Caco-2 (cell line): ENCODE results near the gene NSUN2. TPM values are rescaled to one million over a fixed set of nuclear protein-coding genes. Genes with fewer than 3 reads are reported as not detected.

ENCODE experiments used
- BruUV-seq: library from RNA; stranded (reverse); fragments of 400-500 nt; replicated peaks from 2 replicates; lab custom pipeline; 2021; lab: Mats Ljungman, UMichigan
- CTCF ChIA-PET: fragments of 300-600 bp; sonication (Branson Sonifier 250); formaldehyde crosslinking; loops from one replicate; lab custom pipeline; 2022; ENCODE audit warnings: antibody characterized with exemption; lab: Charles Lee
- POLR2A ChIA-PET: fragments of 300-600 bp; sonication (Branson Sonifier 250); formaldehyde crosslinking; loops from one replicate; lab custom pipeline; 2022; ENCODE audit warnings: antibody characterized with exemption; lab: Charles Lee
- DNase-seq, 2 experiments: peaks; one replicate each; pipeline versions ENCODE4 v3.0.0 to v3.0.0-alpha.2; 2020 to 2022
- H3K27me3 ChIP-seq: replicated peaks from 2 replicates; pipeline ENCODE4 v1.6.0; 2011; ENCODE audit warnings: low read length; ENCODE audit not compliant: control insufficient read depth, insufficient read depth
- H3K36me3 ChIP-seq: 2 replicates; pipeline ENCODE4 v1.5.1; 2011; ENCODE audit warnings: low read length; ENCODE audit not compliant: control insufficient read depth, insufficient read depth
- H3K4me1 ChIP-seq: fragments of 250-450 bp; sonication (Bioruptor Pico); 2 replicates; pipeline ENCODE4 v1.5.1; 2020; ENCODE audit warnings: mild to moderate bottlenecking
- H3K4me3 ChIP-seq: 2 replicates; pipeline ENCODE4 v1.5.1; 2011; ENCODE audit warnings: low read depth, mild to moderate bottlenecking, control low read depth, low read length
- H3K9me3 ChIP-seq: fragments of 250-450 bp; sonication (Bioruptor Pico); 2 replicates; pipeline ENCODE4 v1.5.1; 2020; ENCODE audit warnings: mild to moderate bottlenecking, moderate library complexity
- H3K27ac Mint-ChIP-seq: one replicate; pipeline ENCODE4 v1.8.0; 2022; ENCODE audit warnings: mixed read lengths; ENCODE audit not compliant: unreplicated experiment
- H3K27me3 Mint-ChIP-seq: one replicate; pipeline ENCODE4 v1.8.0; 2022; ENCODE audit warnings: mixed read lengths; ENCODE audit not compliant: insufficient read depth, unreplicated experiment
- H3K36me3 Mint-ChIP-seq: one replicate; pipeline ENCODE4 v1.8.0; 2022; ENCODE audit warnings: mild to moderate bottlenecking, mixed read lengths; ENCODE audit not compliant: insufficient read depth, unreplicated experiment
- H3K4me1 Mint-ChIP-seq: one replicate; pipeline ENCODE4 v1.8.0; 2022; ENCODE audit warnings: low read depth, mixed read lengths; ENCODE audit not compliant: unreplicated experiment
- H3K4me3 Mint-ChIP-seq: one replicate; pipeline ENCODE4 v1.8.0; 2022; ENCODE audit warnings: mild to moderate bottlenecking, moderate library complexity, mixed read lengths; ENCODE audit not compliant: unreplicated experiment
- H3K9me3 Mint-ChIP-seq: one replicate; pipeline ENCODE4 v1.8.0; 2022; ENCODE audit warnings: mixed read lengths; ENCODE audit not compliant: unreplicated experiment
- CTCF ChIP-seq, 2 experiments: fragments of 200-600 bp in 1 of 2; IDR thresholded peaks; 1 replicate in 1 of 2; 2 replicates in 1 of 2; pipeline versions ENCODE4 v1.5.1 to v1.8.0; 2011 to 2022; ENCODE audit warnings: antibody characterized with exemption in 1 of 2, control low read depth in 1 of 2, inconsistent platforms in 1 of 2, low read depth in 1 of 2, low read length in 1 of 2, mild to moderate bottlenecking in 1 of 2, moderate library complexity in 1 of 2; ENCODE audit not compliant: insufficient read depth in 1 of 2, severe bottlenecking in 1 of 2, unreplicated experiment in 1 of 2
- intact Hi-C: fragments of 100-400 bp; cut with micrococcal nuclease; formaldehyde crosslinking; loops from one replicate; pipeline ENCODE4 v1.10.0; 2022; ENCODE audit not compliant: unreplicated experiment
- total RNA-seq: library from RNA; stranded (reverse); gene quantifications from 2 replicates; pipeline ENCODE4 v1.2.3, GENCODE V29; 2022

The NSUN2 gene
- total RNA-seq, 1 experiment from 2014 or later: 93.8 TPM

- no peaks in the 10 kb centered on the region for H3K36me3 ChIP-seq
- no peaks in the 10 kb centered on the region for H3K4me1 ChIP-seq
- Mint-ChIP-seq H3K36me3 (peaks cover 18% of the 10 kb centered on the region), H3K27me3 (peaks cover 7% of the 10 kb centered on the region), H3K4me1 (no peaks in the 10 kb centered on the region), H3K9me3 (peaks cover 16% of the 10 kb centered on the region), H3K27ac (no peak overlapping the region), H3K4me3 (no peak overlapping the region)
- no peak for DNase-seq
- ChIA-PET POLR2A (no interaction called here), CTCF (no interaction called here)
- no peak for TF ChIP-seq CTCF (IDR thresholded peaks at IDR 0.05; ENCODE audit: insufficient read depth in 1 of 2, low read depth in 1 of 2, low read length in 1 of 2, severe bottlenecking in 1 of 2, unreplicated experiment in 1 of 2)
- no peaks in the 10 kb centered on the region for H3K27me3 ChIP-seq
- no TSS peak for BruUV-seq
- H3K9me3 ChIP-seq: no peaks in the 10 kb centered on the region
- no peak overlapping the region for H3K4me3 ChIP-seq
- intact Hi-C loops: no loop called here
These were observed 40.2 kb downstream of the NSUN2 start for GRCh38 chr5:6592601-6593000.

- no peak for DNase-seq
- no peaks in the 10 kb centered on the region for H3K4me1 Mint-ChIP-seq
- ChIA-PET CTCF (no interaction called here), POLR2A (no interaction called here)
- intact Hi-C loops: no loop called here
- H3K27ac Mint-ChIP-seq: no peak overlapping the region
- BruUV-seq: no TSS peak
- Histone ChIP-seq H3K27me3 (no peaks in the 10 kb centered on the region), H3K4me1 (no peaks in the 10 kb centered on the region), H3K9me3 (no peaks in the 10 kb centered on the region), H3K4me3 (no peak overlapping the region), H3K36me3 (no peaks in the 10 kb centered on the region)
- no peak for TF ChIP-seq CTCF (IDR thresholded peaks at IDR 0.05; ENCODE audit: insufficient read depth in 1 of 2, low read depth in 1 of 2, low read length in 1 of 2, severe bottlenecking in 1 of 2, unreplicated experiment in 1 of 2)
- H3K27me3 Mint-ChIP-seq: peaks cover 7% of the 10 kb centered on the region
- peaks cover 10% of the 10 kb centered on the region for H3K36me3 Mint-ChIP-seq
- no peak overlapping the region for H3K4me3 Mint-ChIP-seq
- H3K9me3 Mint-ChIP-seq: peaks cover 16% of the 10 kb centered on the region
These were observed 41.1 kb downstream of the NSUN2 start for GRCh38 chr5:6591671-6592288.

- no peak overlapping the region for H3K4me3 ChIP-seq
- H3K36me3 Mint-ChIP-seq: no peaks in the 10 kb centered on the region
These were observed 42.3 kb downstream of the NSUN2 start for GRCh38 chr5:6590581-6590980.

More at GRCh38 chr5:6590581-6590980, 42.3 kb downstream of the NSUN2 start:
- intact Hi-C loops: no loop called here
- Histone ChIP-seq H3K4me1 (no peaks in the 10 kb centered on the region), H3K9me3 (no peaks in the 10 kb centered on the region), H3K27me3 (no peaks in the 10 kb centered on the region), H3K36me3 (no peaks in the 10 kb centered on the region)
- ChIA-PET POLR2A (no interaction called here), CTCF (no interaction called here)
- Mint-ChIP-seq H3K27ac (no peak overlapping the region), H3K9me3 (peaks cover 16% of the 10 kb centered on the region), H3K27me3 (peaks cover 11% of the 10 kb centered on the region), H3K4me3 (no peak overlapping the region), H3K4me1 (no peaks in the 10 kb centered on the region)
- no TSS peak for BruUV-seq
- DNase-seq: no peak
- TF ChIP-seq CTCF (IDR thresholded peaks at IDR 0.05; ENCODE audit: insufficient read depth in 1 of 2, low read depth in 1 of 2, low read length in 1 of 2, severe bottlenecking in 1 of 2, unreplicated experiment in 1 of 2): no peak
